Central memory CD8-positive, alpha-beta T cell (primary cell): ENCODE measurements around the gene ATP8B1.

Source experiments
- ATAC-seq: fragments of 150-1000 bp; cut with Tn5 transposase; replicated peaks from 2 replicates; pipeline ENCODE4 v1.10.0; 2022; ENCODE audit warnings: mild to moderate bottlenecking, moderate FRiP score, moderate number of reproducible peaks; ENCODE audit not compliant: poor library complexity, severe bottlenecking; ENCODE audit errors: extremely low read depth
- DNase-seq, 2 donors: peaks; one replicate each; pipeline ENCODE4 v3.0.0; 2021; ENCODE audit warnings: low spot score in 2 of 2
- H3K27ac Mint-ChIP-seq: one replicate; pipeline ENCODE4 v1.8.0; 2022; ENCODE audit warnings: low read depth, mild to moderate bottlenecking, moderate library complexity, mixed read lengths
- H3K27me3 Mint-ChIP-seq: one replicate; pipeline ENCODE4 v1.8.0; 2022; ENCODE audit warnings: mixed read lengths
- H3K36me3 Mint-ChIP-seq: one replicate; pipeline ENCODE4 v1.8.0; 2022; ENCODE audit warnings: mild to moderate bottlenecking, moderate library complexity, mixed read lengths; ENCODE audit not compliant: insufficient read depth
- H3K4me1 Mint-ChIP-seq: one replicate; pipeline ENCODE4 v1.8.0; 2022; ENCODE audit warnings: mixed read lengths
- H3K4me3 Mint-ChIP-seq: one replicate; pipeline ENCODE4 v1.8.0; 2022; ENCODE audit warnings: mild to moderate bottlenecking, moderate library complexity, mixed read lengths
- H3K9me3 Mint-ChIP-seq: one replicate; pipeline ENCODE4 v1.8.0; 2022; ENCODE audit warnings: mixed read lengths

Gene ATP8B1

GRCh38 chr18:57674891-57675290 is 128.2 kb downstream of the ATP8B1 start:
- Mint-ChIP-seq H3K4me1 (peaks cover 21% of the 10 kb centered on the region), H3K36me3 (peaks cover 1% of the 10 kb centered on the region), H3K4me3 (no peak overlapping the region), H3K27ac (no peak overlapping the region), H3K27me3 (no peaks in the 10 kb centered on the region), H3K9me3 (no peaks in the 10 kb centered on the region)
- DNase-seq, result no peak
- no peak for ATAC-seq

GRCh38 chr18:57670046-57670445 is 133.1 kb downstream of the ATP8B1 start:
- Mint-ChIP-seq H3K9me3 (no peaks in the 10 kb centered on the region), H3K4me1 (peaks cover 19% of the 10 kb centered on the region), H3K27me3 (no peaks in the 10 kb centered on the region), H3K4me3 (no peak overlapping the region), H3K27ac (no peak overlapping the region), H3K36me3 (no peaks in the 10 kb centered on the region)
- DNase-seq, result no peak
- ATAC-seq, result no peak

- no peak for ATAC-seq
- H3K27me3 Mint-ChIP-seq, result no peaks in the 10 kb centered on the region
- no peaks in the 10 kb centered on the region for H3K9me3 Mint-ChIP-seq
- H3K36me3 Mint-ChIP-seq, result no peaks in the 10 kb centered on the region
- DNase-seq, result no peak
- H3K27ac Mint-ChIP-seq, result peak overlapping the region; percentile 8
- no peak overlapping the region for H3K4me3 Mint-ChIP-seq
- peaks cover 25% of the 10 kb centered on the region for H3K4me1 Mint-ChIP-seq
Observed at GRCh38 chr18:57668021-57668420, 135.1 kb downstream of the ATP8B1 start.

DNA sequence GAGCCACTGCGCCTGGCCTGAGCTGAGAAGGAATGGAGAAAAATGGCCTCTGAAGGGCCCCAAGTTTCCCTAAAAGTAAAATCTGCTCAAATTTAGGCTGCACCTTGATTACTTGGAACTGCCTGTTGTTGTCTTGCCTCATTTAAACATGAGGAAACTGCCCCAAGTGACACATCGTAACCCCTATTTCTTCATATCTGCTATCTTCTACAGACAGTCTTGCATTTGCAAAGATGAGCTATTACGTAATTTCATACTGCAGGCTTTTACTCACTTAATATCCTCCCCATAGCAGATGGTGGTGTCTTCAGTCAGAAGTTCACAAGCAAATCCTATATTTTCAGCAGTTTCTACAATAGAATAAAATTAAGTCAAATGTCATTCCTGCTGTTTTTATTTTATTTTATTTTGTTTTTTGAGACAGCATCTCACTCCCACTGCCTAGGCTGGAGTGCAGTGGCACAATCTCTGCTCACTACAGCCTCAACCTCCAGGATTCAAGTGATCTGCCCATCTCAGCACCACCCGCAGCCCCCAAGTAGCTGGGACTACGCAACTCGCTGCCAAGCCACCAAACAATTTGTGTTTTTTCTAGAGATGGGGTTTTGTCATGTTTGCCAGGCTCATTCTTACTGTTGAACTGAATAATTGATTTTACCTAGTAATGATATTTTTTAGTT is 136.2 kb downstream of the ATP8B1 start:
- no peak for DNase-seq
- no peaks in the 10 kb centered on the region for H3K36me3 Mint-ChIP-seq
- no peaks in the 10 kb centered on the region for H3K9me3 Mint-ChIP-seq
- no peak for ATAC-seq
- peaks cover 28% of the 10 kb centered on the region for H3K4me1 Mint-ChIP-seq
- no peak overlapping the region for H3K27ac Mint-ChIP-seq
- no peaks in the 10 kb centered on the region for H3K27me3 Mint-ChIP-seq
- no peak overlapping the region for H3K4me3 Mint-ChIP-seq

- no peak overlapping the region for H3K4me3 Mint-ChIP-seq
- H3K9me3 Mint-ChIP-seq, result no peaks in the 10 kb centered on the region
- H3K4me1 Mint-ChIP-seq, result peaks cover 32% of the 10 kb centered on the region
- ATAC-seq (no peak), DNase-seq (no peak)
- no peaks in the 10 kb centered on the region for H3K36me3 Mint-ChIP-seq
- H3K27ac Mint-ChIP-seq, result no peak overlapping the region
- H3K27me3 Mint-ChIP-seq, result no peaks in the 10 kb centered on the region
Observed at GRCh38 chr18:57664568-57665165, 138.4 kb downstream of the ATP8B1 start.

GRCh38 chr18:57660961-57661360 is 142.2 kb downstream of the ATP8B1 start:
- Mint-ChIP-seq H3K4me1 (peaks cover 28% of the 10 kb centered on the region), H3K36me3 (no peaks in the 10 kb centered on the region), H3K4me3 (no peak overlapping the region), H3K27ac (no peak overlapping the region), H3K27me3 (no peaks in the 10 kb centered on the region), H3K9me3 (no peaks in the 10 kb centered on the region)
- ATAC-seq (no peak), DNase-seq (no peak)

DNA sequence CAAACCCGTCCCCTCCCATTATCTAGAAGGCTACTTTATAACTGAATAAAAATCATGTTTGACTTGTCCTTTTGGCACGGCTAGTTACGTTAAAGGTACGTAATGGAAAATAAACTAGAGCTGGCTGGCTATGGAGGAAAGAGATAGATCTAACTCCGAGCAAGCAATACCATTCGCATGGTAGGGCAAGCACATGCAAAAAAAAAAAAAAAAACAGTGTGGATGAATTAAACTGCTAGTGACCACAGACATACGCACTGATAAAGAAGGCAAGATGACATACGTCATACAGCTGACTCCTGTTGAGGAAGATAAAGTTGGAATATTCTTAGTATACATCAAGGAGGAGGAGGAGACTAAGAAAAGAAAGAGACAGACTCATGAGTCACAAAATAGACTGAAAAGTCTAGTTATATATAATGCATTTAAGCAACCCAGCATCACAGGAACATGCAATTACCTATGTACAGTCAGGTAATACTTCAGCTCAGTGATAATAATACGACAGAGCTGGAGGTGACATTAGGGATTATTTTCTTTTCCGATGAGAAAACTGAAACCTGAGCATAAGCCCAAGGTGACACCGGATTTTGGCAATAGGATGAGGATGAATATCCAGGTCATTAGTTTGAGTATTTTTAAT is 143.5 kb downstream of the ATP8B1 start:
- no peaks in the 10 kb centered on the region for H3K9me3 Mint-ChIP-seq
- no peak overlapping the region for H3K4me3 Mint-ChIP-seq
- ATAC-seq (no peak), DNase-seq (no peak)
- peaks cover 21% of the 10 kb centered on the region for H3K4me1 Mint-ChIP-seq
- H3K27me3 Mint-ChIP-seq, result no peaks in the 10 kb centered on the region
- no peak overlapping the region for H3K27ac Mint-ChIP-seq
- no peaks in the 10 kb centered on the region for H3K36me3 Mint-ChIP-seq

GRCh38 chr18:57657542-57657941 is 145.6 kb downstream of the ATP8B1 start:
- Mint-ChIP-seq H3K27me3 (no peaks in the 10 kb centered on the region), H3K27ac (no peak overlapping the region), H3K36me3 (no peaks in the 10 kb centered on the region), H3K4me1 (peaks cover 16% of the 10 kb centered on the region), H3K9me3 (no peaks in the 10 kb centered on the region), H3K4me3 (no peak overlapping the region)
- no peak for DNase-seq
- no peak for ATAC-seq

DNA sequence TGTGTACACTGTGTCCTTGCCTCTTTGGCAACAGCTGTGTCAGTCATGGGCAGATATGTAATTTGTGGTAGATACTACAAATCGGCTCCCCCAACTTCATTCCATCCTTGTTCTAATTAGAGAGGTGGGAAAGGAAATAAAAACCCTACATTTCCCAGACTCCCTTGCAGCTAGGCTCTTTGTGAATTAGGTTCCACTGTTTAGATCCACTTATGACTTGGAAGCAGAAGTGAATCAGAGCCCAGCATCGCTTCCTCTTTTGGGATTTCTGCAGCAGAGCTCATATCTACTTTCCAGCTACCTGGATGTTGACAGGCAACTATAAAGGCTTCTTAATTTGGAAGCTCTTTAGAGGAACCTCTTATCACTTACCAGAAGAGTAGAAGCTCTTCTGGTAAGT is 147.4 kb downstream of the ATP8B1 start:
- ATAC-seq (no peak), DNase-seq (no peak)
- no peaks in the 10 kb centered on the region for H3K36me3 Mint-ChIP-seq
- H3K4me1 Mint-ChIP-seq, result peaks cover 10% of the 10 kb centered on the region
- no peaks in the 10 kb centered on the region for H3K9me3 Mint-ChIP-seq
- H3K27me3 Mint-ChIP-seq, result no peaks in the 10 kb centered on the region
- no peak overlapping the region for H3K4me3 Mint-ChIP-seq
- H3K27ac Mint-ChIP-seq, result no peak overlapping the region

DNA sequence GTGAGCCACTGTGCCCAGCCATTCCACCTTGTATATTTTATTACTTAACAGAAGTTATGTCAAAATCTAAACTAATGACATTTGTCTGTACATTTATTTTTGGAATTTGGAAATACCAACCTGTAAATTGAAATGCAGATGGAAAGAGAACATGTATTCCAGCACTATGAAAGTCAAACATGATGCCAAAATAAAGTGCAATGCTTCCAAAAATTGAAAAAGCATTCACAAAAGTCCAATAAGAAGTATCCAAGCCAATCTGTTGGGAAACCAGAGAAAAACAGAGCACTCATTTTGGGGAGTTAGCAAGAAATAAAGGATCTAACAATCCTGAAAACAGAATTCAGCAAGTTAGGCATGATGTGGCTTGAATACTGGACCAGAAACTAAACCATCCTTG is 151.2 kb downstream of the ATP8B1 start:
- no peaks in the 10 kb centered on the region for H3K9me3 Mint-ChIP-seq
- ATAC-seq, result no peak
- H3K27me3 Mint-ChIP-seq, result no peaks in the 10 kb centered on the region
- H3K27ac Mint-ChIP-seq, result no peak overlapping the region
- DNase-seq, result no peak
- H3K36me3 Mint-ChIP-seq, result no peaks in the 10 kb centered on the region
- no peak overlapping the region for H3K4me3 Mint-ChIP-seq
- H3K4me1 Mint-ChIP-seq, result peaks cover 11% of the 10 kb centered on the region

DNA sequence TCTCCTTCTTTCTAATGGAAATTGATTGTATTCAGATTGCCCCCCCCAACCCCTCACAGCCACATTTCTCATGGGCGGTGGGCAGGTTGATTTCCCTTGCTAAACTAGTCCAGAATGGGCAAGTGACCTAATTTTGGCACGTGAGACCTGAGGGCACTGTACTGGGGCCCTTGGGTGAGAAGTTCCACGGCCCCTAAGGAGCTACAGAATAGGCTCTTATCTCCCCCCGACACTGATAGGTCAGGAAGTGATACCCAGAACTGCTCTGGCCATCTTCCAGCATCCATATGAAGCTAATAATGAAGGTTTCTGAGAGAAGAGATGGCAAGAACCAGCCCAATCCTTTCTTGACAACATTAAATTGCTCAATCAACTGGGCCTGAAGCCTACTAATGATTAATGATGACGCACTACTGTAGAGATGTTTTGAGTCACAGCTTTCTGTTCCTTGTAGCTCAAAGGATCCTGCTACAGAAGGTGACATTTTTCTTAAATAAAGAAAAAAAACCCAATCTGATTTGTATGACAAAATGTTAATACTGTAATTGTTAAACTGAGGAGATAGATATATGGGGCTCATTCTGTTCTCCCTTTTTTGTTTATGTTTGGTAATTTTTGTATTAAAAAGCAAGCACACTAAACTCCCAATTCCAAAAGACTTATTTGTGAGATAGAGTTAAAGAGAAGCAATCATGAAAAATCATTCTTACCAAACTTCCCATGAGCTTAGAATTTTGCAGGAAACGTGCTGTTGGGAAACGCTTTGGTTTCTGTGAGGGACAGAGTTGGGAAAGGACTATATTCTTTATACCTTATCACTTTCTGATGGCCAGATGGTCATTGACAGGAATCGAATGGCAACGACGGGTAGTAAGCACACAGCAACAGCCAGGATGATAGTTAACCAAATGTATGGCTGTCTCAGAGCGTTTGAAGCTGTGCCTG is 153.3 kb downstream of the ATP8B1 start:
- Mint-ChIP-seq H3K36me3 (no peaks in the 10 kb centered on the region), H3K4me1 (peaks cover 22% of the 10 kb centered on the region), H3K4me3 (no peak overlapping the region), H3K27me3 (no peaks in the 10 kb centered on the region), H3K9me3 (no peaks in the 10 kb centered on the region), H3K27ac (no peak overlapping the region)
- DNase-seq (no peak), ATAC-seq (no peak)

GRCh38 chr18:57648414-57648813 is 154.7 kb downstream of the ATP8B1 start:
- Mint-ChIP-seq H3K27me3 (no peaks in the 10 kb centered on the region), H3K27ac (no peak overlapping the region), H3K36me3 (no peaks in the 10 kb centered on the region), H3K4me3 (no peak overlapping the region), H3K9me3 (no peaks in the 10 kb centered on the region), H3K4me1 (peaks cover 24% of the 10 kb centered on the region)
- DNase-seq (no peak), ATAC-seq (no peak)
